ENCODE measurements around the gene PPP6R1.
"Not testable (repeated sequence)": the region's sequence is repeated elsewhere in the genome, so short reads cannot be mapped to it uniquely, and the experiment has no call there.

The PPP6R1 gene

GRCh38 chr19:55223291-55224037, 35.4 kb downstream of the PPP6R1 start:
- no peaks in the 10 kb centered on the region for H3K4me1 ChIP-seq (ENCODE audit: control insufficient read depth, insufficient read depth, low read length, poor library complexity, severe bottlenecking)
- no peak overlapping the region for H3K27ac ChIP-seq (ENCODE audit: low read depth, low read length, severe bottlenecking)
- no peak overlapping the region for H3K4me3 ChIP-seq (ENCODE audit: extremely low read depth, insufficient read depth, low read length, poor library complexity, severe bottlenecking)
- H3K9me3 ChIP-seq (ENCODE audit: control insufficient read depth, low read length) = no peaks in the 10 kb centered on the region
- 95 to 98% methylated on average over 17 of the region's 17 CpGs for WGBS, 2 experiments (ENCODE audit: insufficient coverage in 2 of 2)
- peaks cover 19% of the 10 kb centered on the region for H3K36me3 ChIP-seq (ENCODE audit: control insufficient read depth, insufficient read depth, low read length)

- WGBS, 2 experiments (ENCODE audit: insufficient coverage in 2 of 2) = 82 to 84% methylated on average over 5 to 7 of the region's 9 CpGs
- no peak overlapping the region for H3K4me3 ChIP-seq (ENCODE audit: extremely low read depth, insufficient read depth, low read length, poor library complexity, severe bottlenecking)
- H3K4me1 ChIP-seq (ENCODE audit: control insufficient read depth, insufficient read depth, low read length, poor library complexity, severe bottlenecking) = peaks cover 5% of the 10 kb centered on the region
- no peaks in the 10 kb centered on the region for H3K36me3 ChIP-seq (ENCODE audit: control insufficient read depth, insufficient read depth, low read length)
- H3K9me3 ChIP-seq (ENCODE audit: control insufficient read depth, low read length) = no peaks in the 10 kb centered on the region
- no peak overlapping the region for H3K27ac ChIP-seq (ENCODE audit: low read depth, low read length, severe bottlenecking)
These were observed 38.3 kb downstream of the PPP6R1 start for GRCh38 chr19:55220525-55220924.

GRCh38 chr19:55216461-55217198, 42.2 kb downstream of the PPP6R1 start:
- Histone ChIP-seq H3K4me1 (ENCODE audit: control insufficient read depth, insufficient read depth, low read length, poor library complexity, severe bottlenecking) (peaks cover 5% of the 10 kb centered on the region), H3K4me3 (ENCODE audit: extremely low read depth, insufficient read depth, low read length, poor library complexity, severe bottlenecking) (peak overlapping the region; percentile 40), H3K9me3 (ENCODE audit: control insufficient read depth, low read length) (peaks cover 12% of the 10 kb centered on the region), H3K36me3 (ENCODE audit: control insufficient read depth, insufficient read depth, low read length) (no peaks in the 10 kb centered on the region), H3K27ac (ENCODE audit: low read depth, low read length, severe bottlenecking) (peak overlapping the region; percentile 92)
- WGBS, 2 experiments (ENCODE audit: insufficient coverage in 2 of 2) = 3 to 5% methylated on average over 20 to 23 of the region's 36 CpGs

GRCh38 chr19:55213547-55213946, 45.3 kb downstream of the PPP6R1 start:
- Histone ChIP-seq H3K4me3 (ENCODE audit: extremely low read depth, insufficient read depth, low read length, poor library complexity, severe bottlenecking) (no peak overlapping the region), H3K36me3 (ENCODE audit: control insufficient read depth, insufficient read depth, low read length) (no peaks in the 10 kb centered on the region), H3K4me1 (ENCODE audit: control insufficient read depth, insufficient read depth, low read length, poor library complexity, severe bottlenecking) (peaks cover 16% of the 10 kb centered on the region), H3K9me3 (ENCODE audit: control insufficient read depth, low read length) (peaks cover 12% of the 10 kb centered on the region), H3K27ac (ENCODE audit: low read depth, low read length, severe bottlenecking) (no peak overlapping the region)
- 93% methylated on average over 5 to 6 of the region's 7 CpGs for WGBS, 2 experiments (ENCODE audit: insufficient coverage in 2 of 2)

GRCh38 chr19:55212447-55212846, 46.4 kb downstream of the PPP6R1 start:
- Histone ChIP-seq H3K27ac (ENCODE audit: low read depth, low read length, severe bottlenecking) (no peak overlapping the region), H3K9me3 (ENCODE audit: control insufficient read depth, low read length) (peaks cover 12% of the 10 kb centered on the region), H3K4me1 (ENCODE audit: control insufficient read depth, insufficient read depth, low read length, poor library complexity, severe bottlenecking) (peaks cover 16% of the 10 kb centered on the region), H3K36me3 (ENCODE audit: control insufficient read depth, insufficient read depth, low read length) (no peaks in the 10 kb centered on the region), H3K4me3 (ENCODE audit: extremely low read depth, insufficient read depth, low read length, poor library complexity, severe bottlenecking) (no peak overlapping the region)
- 71% methylated on average over 1 of the region's 3 CpGs; no CpG with 5 or more reads in 1 of the 2 experiments for WGBS, 2 experiments (ENCODE audit: insufficient coverage in 2 of 2)

GRCh38 chr19:55209693-55210472, 48.9 kb downstream of the PPP6R1 start:
- no peak overlapping the region for H3K27ac ChIP-seq (ENCODE audit: low read depth, low read length, severe bottlenecking)
- H3K4me1 ChIP-seq (ENCODE audit: control insufficient read depth, insufficient read depth, low read length, poor library complexity, severe bottlenecking) = peaks cover 16% of the 10 kb centered on the region
- H3K36me3 ChIP-seq (ENCODE audit: control insufficient read depth, insufficient read depth, low read length) = no peaks in the 10 kb centered on the region
- 71 to 72% methylated on average over 10 to 15 of the region's 17 CpGs for WGBS, 2 experiments (ENCODE audit: insufficient coverage in 2 of 2)
- no peak overlapping the region for H3K4me3 ChIP-seq (ENCODE audit: extremely low read depth, insufficient read depth, low read length, poor library complexity, severe bottlenecking)
- H3K9me3 ChIP-seq (ENCODE audit: control insufficient read depth, low read length) = peaks cover 12% of the 10 kb centered on the region

- Histone ChIP-seq H3K4me1 (ENCODE audit: control insufficient read depth, insufficient read depth, low read length, poor library complexity, severe bottlenecking) (peaks cover 16% of the 10 kb centered on the region), H3K9me3 (ENCODE audit: control insufficient read depth, low read length) (peaks cover 9% of the 10 kb centered on the region), H3K27ac (ENCODE audit: low read depth, low read length, severe bottlenecking) (no peak within 1 kb of the TSS), H3K36me3 (ENCODE audit: control insufficient read depth, insufficient read depth, low read length) (no peaks in the 10 kb centered on the region), H3K4me3 (ENCODE audit: extremely low read depth, insufficient read depth, low read length, poor library complexity, severe bottlenecking) (no peak within 1 kb of the TSS)
- WGBS, 2 experiments (ENCODE audit: insufficient coverage in 2 of 2) = 79 to 84% methylated on average over 11 of the region's 18 CpGs
These were observed 49.7 kb downstream of the PPP6R1 start, which contains the start of gene PTPRH for GRCh38 chr19:55208880-55209692. Gene PTPRH (minus strand): TSS chr19:55209501. CDS start chr19:55209433, 68 bp downstream.

- no peak overlapping the region for H3K4me3 ChIP-seq (ENCODE audit: extremely low read depth, insufficient read depth, low read length, poor library complexity, severe bottlenecking)
- peaks cover 16% of the 10 kb centered on the region for H3K4me1 ChIP-seq (ENCODE audit: control insufficient read depth, insufficient read depth, low read length, poor library complexity, severe bottlenecking)
- H3K36me3 ChIP-seq (ENCODE audit: control insufficient read depth, insufficient read depth, low read length) = no peaks in the 10 kb centered on the region
- WGBS, 2 experiments (ENCODE audit: insufficient coverage in 2 of 2) = 36% methylated on average over 27 of the region's 29 CpGs
- peak overlapping the region; percentile 67 for H3K27ac ChIP-seq (ENCODE audit: low read depth, low read length, severe bottlenecking)
- H3K9me3 ChIP-seq (ENCODE audit: control insufficient read depth, low read length) = no peaks in the 10 kb centered on the region
These were observed 51.9 kb downstream of the PPP6R1 start for GRCh38 chr19:55206664-55207500.

GRCh38 chr19:55202199-55202598, 56.6 kb downstream of the PPP6R1 start:
- not testable (repeated sequence) for H3K9me3 ChIP-seq (ENCODE audit: control insufficient read depth, low read length); H3K4me3 ChIP-seq (ENCODE audit: extremely low read depth, insufficient read depth, low read length, poor library complexity, severe bottlenecking)
- WGBS, 2 experiments (ENCODE audit: insufficient coverage in 2 of 2) = 47 to 67% methylated on average over 3 to 4 of the region's 10 CpGs

More at GRCh38 chr19:55202199-55202598, 56.6 kb downstream of the PPP6R1 start:
- H3K27ac ChIP-seq (ENCODE audit: low read depth, low read length, severe bottlenecking); H3K4me1 ChIP-seq (ENCODE audit: control insufficient read depth, insufficient read depth, low read length, poor library complexity, severe bottlenecking); H3K36me3 ChIP-seq (ENCODE audit: control insufficient read depth, insufficient read depth, low read length): not testable (repeated sequence)
